PC-9 (cell line): ENCODE data around the gene IL31RA. TPM values are rescaled to one million over a fixed set of nuclear protein-coding genes. Genes with fewer than 3 reads are reported as not detected.

Experiments
- BruUV-seq: library from RNA; stranded (reverse); fragments of 400-500 nt; replicated peaks from 2 replicates; lab custom pipeline; 2021; lab: Mats Ljungman, UMichigan
- CTCF ChIA-PET: fragments of 300-600 bp; sonication (Branson Sonifier 250); formaldehyde crosslinking; loops from one replicate; lab custom pipeline; 2022; ENCODE audit warnings: antibody characterized with exemption; lab: Charles Lee
- POLR2A ChIA-PET: fragments of 300-600 bp; sonication (Branson Sonifier 250); formaldehyde crosslinking; loops from one replicate; lab custom pipeline; 2022; ENCODE audit warnings: antibody characterized with exemption; ENCODE audit not compliant: unreplicated experiment; lab: Charles Lee
- DNase-seq, 2 experiments: peaks; one replicate each; pipeline versions ENCODE4 v3.0.0 to v3.0.0-alpha.2; 2015 to 2022; ENCODE audit warnings: mixed read lengths in 1 of 2
- H2AFZ ChIP-seq: fragments of 200-600 bp; sonication (generic); 2 replicates; pipeline ENCODE4 v1.8.1; 2017; ENCODE audit warnings: antibody characterized with exemption
- H3F3A ChIP-seq: fragments of 200-600 bp; sonication (generic); 2 replicates; pipeline ENCODE4 v1.8.1; 2017; ENCODE audit warnings: antibody characterized with exemption, mild to moderate bottlenecking, low read depth; ENCODE audit not compliant: insufficient read depth
- H3K27ac ChIP-seq: fragments of 200-600 bp; sonication (generic); 2 replicates; pipeline ENCODE4 v1.6.1; 2016; ENCODE audit warnings: mixed run types
- H3K27me3 ChIP-seq: fragments of 200-600 bp; sonication (generic); 2 replicates; pipeline ENCODE4 v1.6.1; 2016; ENCODE audit warnings: low read depth, mixed run types; ENCODE audit not compliant: insufficient read depth
- H3K36me3 ChIP-seq: fragments of 200-600 bp; sonication (generic); 2 replicates; pipeline ENCODE4 v1.6.1; 2016; ENCODE audit warnings: low read depth, mixed run types
- H3K4me1 ChIP-seq: fragments of 200-600 bp; sonication (generic); replicated peaks from 2 replicates; pipeline ENCODE4 v1.6.1; 2016; ENCODE audit warnings: mixed run types; ENCODE audit not compliant: insufficient read depth
- H3K4me2 ChIP-seq: fragments of 200-600 bp; sonication (generic); 2 replicates; pipeline ENCODE4 v1.6.1; 2017; ENCODE audit warnings: mixed run types
- H3K4me3 ChIP-seq: fragments of 200-600 bp; sonication (generic); 2 replicates; pipeline ENCODE4 v1.6.1; 2016; ENCODE audit warnings: mixed run types
- H3K79me2 ChIP-seq: fragments of 200-600 bp; sonication (generic); 2 replicates; pipeline ENCODE4 v1.6.1; 2017; ENCODE audit warnings: low read depth, mixed run types
- H3K9me2 ChIP-seq: fragments of 200-600 bp; sonication (generic); 2 replicates; pipeline ENCODE4 v1.8.1; 2017; ENCODE audit warnings: mild to moderate bottlenecking; ENCODE audit not compliant: insufficient read depth
- H3K9me3 ChIP-seq: fragments of 200-600 bp; sonication (generic); 2 replicates; pipeline ENCODE4 v1.8.1; 2016; ENCODE audit warnings: low read depth; ENCODE audit not compliant: insufficient read depth
- H4K20me1 ChIP-seq: fragments of 200-600 bp; sonication (generic); 2 replicates; pipeline ENCODE4 v1.8.1; 2017; ENCODE audit not compliant: insufficient read depth
- CTCF ChIP-seq: fragments of 200-600 bp; sonication (generic); conservative IDR thresholded peaks from 2 replicates; pipeline ENCODE4 v1.6.1; 2017; ENCODE audit warnings: mixed run types, antibody characterized with exemption, mild to moderate bottlenecking, moderate library complexity
- EZH2 ChIP-seq: fragments of 200-600 bp; sonication (generic); IDR thresholded peaks from 2 replicates; pipeline ENCODE4 v1.8.0; 2017; ENCODE audit warnings: antibody characterized with exemption, low read depth
- intact Hi-C: fragments of 100-400 bp; cut with micrococcal nuclease; formaldehyde crosslinking; loops from one replicate; pipeline ENCODE4 v1.10.0; 2022; ENCODE audit not compliant: unreplicated experiment
- total RNA-seq: library from RNA; stranded (reverse); gene quantifications from 2 replicates; pipeline ENCODE4 v1.2.3, GENCODE V29; 2021

Gene IL31RA
- total RNA-seq, 1 experiment from 2014 or later = 2.0 TPM

- TF ChIP-seq CTCF (no peak), EZH2 (no peak)
- BruUV-seq = no TSS peak
- Histone ChIP-seq H3K9me2 (no peaks in the 10 kb centered on the region), H3K4me2 (no peak overlapping the region), H3K79me2 (no peaks in the 10 kb centered on the region), H3K27ac (no peak overlapping the region), H3K36me3 (no peaks in the 10 kb centered on the region), H3F3A (peaks cover 15% of the 10 kb centered on the region; the same call in 1 of the 2 replicates), H4K20me1 (no peaks in the 10 kb centered on the region), H3K4me1 (peaks cover 27% of the 10 kb centered on the region), H2AFZ (no peak overlapping the region), H3K27me3 (no peaks in the 10 kb centered on the region), H3K4me3 (no peak overlapping the region), H3K9me3 (no peaks in the 10 kb centered on the region)
- intact Hi-C loops = no loop called here
- POLR2A ChIA-PET = no interaction called here
- DNase-seq = no peak
- CTCF ChIA-PET = no interaction called here
Measured at GRCh38 chr5:55865831-55866230, 14.7 kb downstream of the IL31RA start.

DNA sequence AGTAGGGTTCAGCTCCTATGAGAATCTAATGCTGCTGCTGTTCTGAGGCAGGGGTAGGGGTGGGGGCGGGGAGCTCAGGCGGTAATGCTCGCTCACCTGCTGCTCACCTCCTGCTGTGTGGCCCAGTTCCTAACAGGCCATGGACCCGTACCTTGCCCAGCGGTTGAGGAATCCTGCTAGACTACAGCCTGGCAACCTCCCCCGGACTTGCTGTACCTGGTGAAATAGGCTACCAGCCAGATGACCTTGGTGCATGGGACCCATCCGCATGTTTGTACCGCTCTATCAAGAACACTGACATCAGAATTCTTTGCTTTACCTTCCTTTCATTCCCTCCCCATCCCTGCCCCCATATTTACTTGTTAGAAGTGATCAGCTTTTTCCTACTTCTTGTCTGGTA lies 15.3 kb downstream of the IL31RA start:
- ChIA-PET CTCF (no interaction called here), POLR2A (no interaction called here)

DNA sequence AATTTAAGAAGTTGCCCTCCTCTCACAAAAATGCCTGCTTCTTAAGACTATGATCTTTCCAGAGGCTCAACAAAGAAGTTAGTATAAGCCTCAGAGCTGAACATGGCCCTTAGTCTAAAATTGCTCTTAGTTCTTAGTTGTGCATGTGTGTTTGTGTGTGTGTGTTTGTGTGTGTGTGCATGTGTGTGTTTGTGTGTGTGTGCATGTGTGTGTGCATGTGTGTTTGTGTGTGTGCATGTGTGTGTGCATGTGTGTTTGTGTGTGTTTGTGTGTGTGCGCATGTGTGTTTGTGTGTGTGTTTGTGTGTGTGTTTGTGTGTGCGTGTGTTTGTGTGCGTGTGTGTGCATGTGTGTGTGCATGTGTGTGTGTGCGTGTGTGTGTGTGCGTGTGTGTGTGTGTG lies 15.8 kb downstream of the IL31RA start:
- no peak for TF ChIP-seq CTCF
- no peak for TF ChIP-seq EZH2
- Histone ChIP-seq H3K27ac (no peak overlapping the region), H3K36me3 (no peaks in the 10 kb centered on the region), H3K9me2 (no peaks in the 10 kb centered on the region), H3K79me2 (no peaks in the 10 kb centered on the region), H3K4me2 (no peak overlapping the region), H3K4me3 (no peak overlapping the region), H3K4me1 (peaks cover 27% of the 10 kb centered on the region), H2AFZ (no peak overlapping the region), H4K20me1 (no peaks in the 10 kb centered on the region), H3F3A (peaks cover 15% of the 10 kb centered on the region; the same call in 1 of the 2 replicates), H3K27me3 (no peaks in the 10 kb centered on the region), H3K9me3 (no peaks in the 10 kb centered on the region)
- no TSS peak for BruUV-seq
- intact Hi-C loops = no loop called here
- no peak for DNase-seq
- ChIA-PET CTCF (no interaction called here), POLR2A (no interaction called here)

More for the DNA sequence above, 15.3 kb downstream of the IL31RA start:
- no peak overlapping the region for H3K4me2 ChIP-seq
- intact Hi-C loops = no loop called here
- no peak for DNase-seq
- H3F3A ChIP-seq = peaks cover 15% of the 10 kb centered on the region; the same call in 1 of the 2 replicates
- H3K4me3 ChIP-seq = no peak overlapping the region
- no TSS peak for BruUV-seq
- no peaks in the 10 kb centered on the region for H4K20me1 ChIP-seq
- H3K27me3 ChIP-seq = no peaks in the 10 kb centered on the region
- H3K9me3 ChIP-seq = no peaks in the 10 kb centered on the region
- no peaks in the 10 kb centered on the region for H3K9me2 ChIP-seq
- no peak overlapping the region for H2AFZ ChIP-seq
- TF ChIP-seq CTCF (no peak), EZH2 (no peak)
- H3K36me3 ChIP-seq = no peaks in the 10 kb centered on the region
- H3K4me1 ChIP-seq = peaks cover 27% of the 10 kb centered on the region
- no peaks in the 10 kb centered on the region for H3K79me2 ChIP-seq
- H3K27ac ChIP-seq = no peak overlapping the region
